ENCODE measurements around the gene HDGFL2. TPM values are rescaled to one million over a fixed set of nuclear protein-coding genes. Genes with fewer than 3 reads are reported as not detected.

HDGFL2 gene
- total RNA-seq, 1 experiment from 2014 or later: 75.2 TPM

- no TSS peak for BruUV-seq (replicated peaks)
- Histone ChIP-seq H3K9ac (ENCODE audit: low read length) (no peak overlapping the region), H3K9me2 (ENCODE audit: insufficient read depth) (no peaks in the 10 kb centered on the region), H3K27me3 (ENCODE audit: insufficient read depth, low read length) (no peaks in the 10 kb centered on the region), H3K79me2 (ENCODE audit: insufficient read depth, low read length) (no peaks in the 10 kb centered on the region), H3K9me3 (ENCODE audit: control insufficient read depth in 1 of 2, insufficient read depth in 1 of 2, low read depth in 1 of 2, low read length in 2 of 2) (no peaks in the 10 kb centered on the region), H3K4me3 (replicated peaks in 1 of 2; ENCODE audit: low read depth in 1 of 2, low read length in 2 of 2) (no peak overlapping the region), H3K36me3 (ENCODE audit: control insufficient read depth in 1 of 2, insufficient read depth in 2 of 2, low read length in 2 of 2) (no peaks in the 10 kb centered on the region; a peak in 1 of 4 replicates), H3K4me2 (ENCODE audit: low read length) (peak overlapping the region; percentile 33; the same call in 1 of the 2 replicates), H3K27ac (ENCODE audit: low read depth, low read length) (no peak overlapping the region), H2AFZ (ENCODE audit: low read depth, low read length, poor library complexity, severe bottlenecking) (no peak overlapping the region), H3K4me1 (ENCODE audit: control insufficient read depth in 1 of 2, insufficient read depth in 2 of 2, low read length in 2 of 2) (peaks cover 0 to 11% of the 10 kb centered on the region in 2 experiments; a peak in 2 of 4 replicates), H4K20me1 (ENCODE audit: insufficient read depth) (no peaks in the 10 kb centered on the region)
- RAD21 ChIA-PET (ENCODE audit: low non-redundant PET in 1 of 2, low total read pairs in 2 of 2, uncharacterized antibody in 2 of 2, unreplicated experiment in 2 of 2): no interaction called here
- ATAC-seq (peak; percentile 51), DNase-seq (ENCODE audit: low read depth, low spot score) (no peak)
- POLR2A ChIA-PET: no interaction called here
- intact Hi-C loops (cut with micrococcal nuclease): no loop called here
- CTCF ChIA-PET: interaction anchor here (0.6 kb wide), 1 partner anchor 19 kb away, joined by 3 read pairs; no protein-coding TSS in a partner anchor
- TF ChIP-seq POLR2AphosphoS5 (IDR thresholded peaks at IDR 0.05; ENCODE audit: low read depth, low read length) (0 out of 2 replicates have a peak, but pooled peaks have one; percentile 9), POLR2A (IDR thresholded peaks at IDR 0.05; ENCODE audit: borderline replicate concordance, extremely low read depth, insufficient read depth, insufficient read length) (no peak)
- TF ChIP-seq, protein P1, sequence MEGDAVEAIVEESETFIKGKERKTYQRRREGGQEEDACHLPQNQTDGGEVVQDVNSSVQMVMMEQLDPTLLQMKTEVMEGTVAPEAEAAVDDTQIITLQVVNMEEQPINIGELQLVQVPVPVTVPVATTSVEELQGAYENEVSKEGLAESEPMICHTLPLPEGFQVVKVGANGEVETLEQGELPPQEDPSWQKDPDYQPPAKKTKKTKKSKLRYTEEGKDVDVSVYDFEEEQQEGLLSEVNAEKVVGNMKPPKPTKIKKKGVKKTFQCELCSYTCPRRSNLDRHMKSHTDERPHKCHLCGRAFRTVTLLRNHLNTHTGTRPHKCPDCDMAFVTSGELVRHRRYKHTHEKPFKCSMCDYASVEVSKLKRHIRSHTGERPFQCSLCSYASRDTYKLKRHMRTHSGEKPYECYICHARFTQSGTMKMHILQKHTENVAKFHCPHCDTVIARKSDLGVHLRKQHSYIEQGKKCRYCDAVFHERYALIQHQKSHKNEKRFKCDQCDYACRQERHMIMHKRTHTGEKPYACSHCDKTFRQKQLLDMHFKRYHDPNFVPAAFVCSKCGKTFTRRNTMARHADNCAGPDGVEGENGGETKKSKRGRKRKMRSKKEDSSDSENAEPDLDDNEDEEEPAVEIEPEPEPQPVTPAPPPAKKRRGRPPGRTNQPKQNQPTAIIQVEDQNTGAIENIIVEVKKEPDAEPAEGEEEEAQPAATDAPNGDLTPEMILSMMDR (IDR thresholded peaks at IDR 0.05 in 2 of 3, conservative IDR thresholded peaks at IDR 0.05 in 1 of 3; ENCODE audit: borderline replicate concordance in 1 of 3, insufficient read depth in 1 of 3, low read depth in 2 of 3, low read length in 2 of 3): peak in 1 of 3 experiments; percentile 14; a peak in 1 of 6 replicates
These were observed 34.5 kb downstream of the HDGFL2 start for GRCh38 chr19:4506449-4507149.

GRCh38 chr19:4507150-4507452, 35.0 kb downstream of the HDGFL2 start:
- Histone ChIP-seq H3K9ac (ENCODE audit: low read length) (no peak overlapping the region), H3K4me1 (ENCODE audit: control insufficient read depth in 1 of 2, insufficient read depth in 2 of 2, low read length in 2 of 2) (peaks cover 0 to 11% of the 10 kb centered on the region in 2 experiments; a peak in 2 of 4 replicates), H3K9me3 (ENCODE audit: control insufficient read depth in 1 of 2, insufficient read depth in 1 of 2, low read depth in 1 of 2, low read length in 2 of 2) (no peaks in the 10 kb centered on the region), H3K27me3 (ENCODE audit: insufficient read depth, low read length) (no peaks in the 10 kb centered on the region), H3K36me3 (ENCODE audit: control insufficient read depth in 1 of 2, insufficient read depth in 2 of 2, low read length in 2 of 2) (no peaks in the 10 kb centered on the region; a peak in 1 of 4 replicates), H3K4me2 (ENCODE audit: low read length) (no peak overlapping the region), H3K79me2 (ENCODE audit: insufficient read depth, low read length) (no peaks in the 10 kb centered on the region), H3K4me3 (replicated peaks in 1 of 2; ENCODE audit: low read depth in 1 of 2, low read length in 2 of 2) (no peak overlapping the region), H3K9me2 (ENCODE audit: insufficient read depth) (no peaks in the 10 kb centered on the region), H2AFZ (ENCODE audit: low read depth, low read length, poor library complexity, severe bottlenecking) (no peak overlapping the region), H4K20me1 (ENCODE audit: insufficient read depth) (no peaks in the 10 kb centered on the region), H3K27ac (ENCODE audit: low read depth, low read length) (no peak overlapping the region)
- ChIA-PET RAD21 (ENCODE audit: low non-redundant PET in 1 of 2, low total read pairs in 2 of 2, uncharacterized antibody in 2 of 2, unreplicated experiment in 2 of 2) (no interaction called here), POLR2A (no interaction called here), CTCF (interaction anchor here (0.6 to 2.8 kb wide), 2 partner anchors 16 to 18 kb away, joined by 3 to 12 read pairs; no protein-coding TSS in a partner anchor)
- no TSS peak for BruUV-seq (replicated peaks)
- intact Hi-C loops (cut with micrococcal nuclease): no loop called here
- DNase-seq (ENCODE audit: low read depth, low spot score) (no peak), ATAC-seq (no peak)
- no peak for TF ChIP-seq RAD21 (IDR thresholded peaks at IDR 0.05; ENCODE audit: low read depth)
- TF ChIP-seq, protein P1 (IDR thresholded peaks at IDR 0.05 in 2 of 3, conservative IDR thresholded peaks at IDR 0.05 in 1 of 3; ENCODE audit: borderline replicate concordance in 1 of 3, insufficient read depth in 1 of 3, low read depth in 2 of 3, low read length in 2 of 3): no peak
- TF ChIP-seq POLR2A (IDR thresholded peaks at IDR 0.05; ENCODE audit: borderline replicate concordance, extremely low read depth, insufficient read depth, insufficient read length): no peak
- no peak for TF ChIP-seq JUND (IDR thresholded peaks at IDR 0.05)
- no peak for TF ChIP-seq EZH2phosphoT487 (IDR thresholded peaks at IDR 0.05; ENCODE audit: borderline replicate concordance)
- no peak for TF ChIP-seq SP1 (IDR thresholded peaks at IDR 0.05; ENCODE audit: low read depth)
